SIG-M5 (cell line): Measurements from ENCODE around the gene LARP4B.

Source experiments
- DNase-seq: peaks from one replicate; lab custom pipeline; 2025; lab: John Stamatoyannopoulos, UW

LARP4B gene

GRCh38 chr10:828191-828590 is 103.3 kb downstream of the LARP4B start:
- DNase-seq = no peak

- DNase-seq = no peak
These were observed 106.6 kb downstream of the LARP4B start for GRCh38 chr10:824946-825345.

- no peak for DNase-seq
These were observed 107.0 kb downstream of the LARP4B start for GRCh38 chr10:824497-824896.

DNA sequence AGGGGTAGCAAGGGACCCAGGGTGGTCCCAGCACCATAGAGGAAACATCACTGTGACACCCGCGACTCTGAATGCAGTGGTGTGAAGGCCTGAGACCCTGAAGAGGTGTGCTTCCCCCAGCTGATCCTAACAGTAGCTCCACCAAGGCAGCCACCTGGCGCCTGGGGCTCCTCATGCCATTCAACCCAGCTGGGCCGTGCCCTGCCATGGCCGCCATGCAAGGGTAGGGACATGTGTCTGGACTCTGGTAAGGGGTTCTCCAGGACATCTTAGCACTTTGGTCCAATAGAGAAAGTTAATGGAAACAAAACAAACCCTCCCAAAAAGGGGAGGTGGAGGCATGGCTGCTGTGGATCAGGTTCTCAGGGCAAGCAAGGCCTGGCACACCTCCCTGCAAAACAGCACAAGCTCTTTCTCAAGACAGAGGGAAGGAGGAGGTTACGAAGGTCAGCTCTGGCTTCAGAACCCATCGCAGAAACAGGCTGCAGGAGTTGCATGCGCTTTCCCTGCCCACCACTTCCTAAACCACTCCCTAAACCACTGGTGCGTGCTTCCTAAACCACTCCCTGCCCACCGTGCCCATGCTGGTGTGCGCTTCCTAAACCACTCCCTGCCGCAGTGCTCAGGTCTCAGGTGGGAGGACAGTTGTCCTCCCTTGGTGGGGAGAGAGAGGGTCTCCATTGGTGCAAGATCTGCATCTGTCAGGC is 108.7 kb downstream of the LARP4B start:
- DNase-seq = no peak

- DNase-seq = no peak
These were observed 109.3 kb downstream of the LARP4B start for GRCh38 chr10:822197-822596.

- DNase-seq = no peak
These were observed 110.2 kb downstream of the LARP4B start for GRCh38 chr10:821322-821721.

GRCh38 chr10:819816-820215 is 111.7 kb downstream of the LARP4B start:
- DNase-seq = no peak

DNA sequence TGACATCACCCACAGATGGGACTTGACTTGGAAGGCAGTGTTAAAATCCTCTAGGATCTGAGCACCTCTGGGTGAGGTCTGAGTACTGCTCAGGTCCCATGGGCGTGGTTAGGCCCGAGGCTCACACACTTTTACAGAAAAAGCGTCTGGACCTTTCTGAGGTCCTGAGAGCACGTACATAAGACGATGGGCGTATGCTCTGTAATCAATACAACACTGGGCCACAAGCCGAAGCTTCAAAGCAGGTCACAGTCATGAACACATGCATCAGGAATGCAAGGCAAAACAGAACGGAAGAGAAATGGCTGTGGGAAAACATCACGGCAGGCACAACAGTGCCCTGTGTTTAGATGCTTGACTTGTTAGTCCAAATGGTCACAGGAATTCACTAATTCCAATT is 112.2 kb downstream of the LARP4B start:
- DNase-seq = no peak

DNA sequence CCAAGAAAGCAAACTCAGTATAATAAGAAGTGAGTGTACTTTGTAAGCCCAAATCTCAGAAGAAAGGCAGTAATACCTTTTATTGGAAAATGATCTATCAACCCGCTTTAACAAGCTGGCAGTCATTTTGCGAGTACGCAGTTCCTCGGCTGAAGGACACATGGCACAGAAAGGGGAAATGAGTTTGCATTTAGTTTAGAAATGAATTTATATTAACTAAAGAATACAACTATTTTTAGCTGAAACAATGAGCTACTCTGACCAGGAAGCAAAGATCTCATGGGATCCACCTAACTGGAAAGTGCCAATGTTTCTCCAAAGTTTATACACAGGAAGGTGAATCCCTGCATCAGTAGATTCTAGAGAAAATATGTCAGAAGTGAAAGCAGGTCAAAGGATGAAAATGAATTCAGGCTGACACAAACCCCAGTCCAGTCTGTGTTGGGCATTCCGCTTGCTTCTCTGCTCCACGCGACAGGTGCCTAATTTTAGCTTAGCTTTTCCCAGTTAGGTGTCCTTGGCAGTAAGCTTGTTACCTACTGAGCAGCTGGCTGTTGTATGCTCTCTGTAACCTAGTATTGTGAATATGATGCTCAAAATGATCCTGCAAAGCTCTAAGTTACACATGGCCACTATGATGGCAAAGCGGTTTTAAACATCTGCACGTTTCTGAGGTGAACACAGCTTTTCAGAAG is 112.8 kb downstream of the LARP4B start:
- DNase-seq = no peak

- no peak for DNase-seq
These were observed 113.5 kb downstream of the LARP4B start for GRCh38 chr10:818010-818409.

GRCh38 chr10:817371-817770 is 114.1 kb downstream of the LARP4B start:
- DNase-seq = no peak

GRCh38 chr10:816958-817357 is 114.5 kb downstream of the LARP4B start:
- no peak for DNase-seq

- no peak for DNase-seq
These were observed 115.4 kb downstream of the LARP4B start for GRCh38 chr10:816091-816477.

GRCh38 chr10:815338-816090 is 116.0 kb downstream of the LARP4B start:
- DNase-seq = no peak

- DNase-seq = no peak
These were observed 116.8 kb downstream of the LARP4B start for GRCh38 chr10:814536-815302.

DNA sequence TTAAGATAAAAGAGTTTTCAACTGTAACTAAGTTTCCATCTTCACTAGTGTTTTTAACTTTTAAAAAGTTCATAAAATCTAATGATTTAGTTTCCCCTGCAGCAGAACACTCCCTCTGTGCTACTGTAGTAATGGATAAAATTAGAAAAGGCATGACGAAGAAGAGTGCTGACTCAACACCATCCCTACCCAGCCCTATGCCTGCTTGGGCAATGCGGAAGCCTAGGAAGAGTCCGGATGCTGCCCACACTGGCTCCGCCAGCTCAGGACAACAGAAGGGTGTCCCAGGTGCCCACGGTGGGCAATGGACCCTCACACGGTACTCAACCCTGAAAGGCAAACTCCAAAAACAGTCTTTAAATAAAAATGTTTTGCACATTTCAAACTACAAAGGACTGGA is 118.2 kb downstream of the LARP4B start:
- no peak for DNase-seq

DNA sequence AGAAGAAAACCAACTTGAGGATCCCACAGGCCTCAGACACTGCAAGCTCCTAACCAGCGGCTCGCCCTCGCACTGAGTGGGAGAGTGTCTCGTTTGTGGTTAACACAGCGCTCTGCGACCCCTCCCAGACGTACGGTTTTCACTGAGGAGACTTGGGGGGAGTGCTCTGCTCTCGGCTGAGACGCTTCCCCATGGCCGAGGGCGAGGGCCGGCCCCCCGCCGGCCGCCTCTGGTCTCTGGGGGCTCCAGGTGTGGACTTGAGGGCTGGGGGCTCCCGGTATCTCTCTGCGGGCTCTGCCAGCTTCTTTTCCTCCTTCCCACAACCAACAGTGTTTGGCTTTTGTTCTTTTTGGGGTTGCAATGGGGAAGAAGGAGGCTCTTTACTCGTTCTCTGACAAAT is 118.7 kb downstream of the LARP4B start:
- no peak for DNase-seq

GRCh38 chr10:811379-812175 is 119.9 kb downstream of the LARP4B start:
- no peak for DNase-seq

GRCh38 chr10:810351-810846 is 121.1 kb downstream of the LARP4B start:
- DNase-seq = no peak

GRCh38 chr10:809671-810350 is 121.7 kb downstream of the LARP4B start:
- DNase-seq = no peak

GRCh38 chr10:807958-808353 is 123.5 kb downstream of the LARP4B start:
- no peak for DNase-seq
